HG03439 (cell line): ENCODE measurements around the gene NOTCH2.
"Not testable (repeated sequence)": the region's sequence is repeated elsewhere in the genome, so short reads cannot be mapped to it uniquely, and the experiment has no call there.

ENCODE experiments used
- ATAC-seq: cut with Tn5 transposase; IDR thresholded peaks from one replicate; pipeline ENCODE4 v1.9.1; 2021; ENCODE audit warnings: mild to moderate bottlenecking, moderate library complexity; ENCODE audit not compliant: unreplicated experiment

NOTCH2 gene

GRCh38 chr1:120069920-120070214, 405 bp upstream of the NOTCH2 start:
- not testable (repeated sequence) for ATAC-seq

GRCh38 chr1:120068683-120069066, 787 bp downstream of the NOTCH2 start:
- ATAC-seq: not testable (repeated sequence)

DNA sequence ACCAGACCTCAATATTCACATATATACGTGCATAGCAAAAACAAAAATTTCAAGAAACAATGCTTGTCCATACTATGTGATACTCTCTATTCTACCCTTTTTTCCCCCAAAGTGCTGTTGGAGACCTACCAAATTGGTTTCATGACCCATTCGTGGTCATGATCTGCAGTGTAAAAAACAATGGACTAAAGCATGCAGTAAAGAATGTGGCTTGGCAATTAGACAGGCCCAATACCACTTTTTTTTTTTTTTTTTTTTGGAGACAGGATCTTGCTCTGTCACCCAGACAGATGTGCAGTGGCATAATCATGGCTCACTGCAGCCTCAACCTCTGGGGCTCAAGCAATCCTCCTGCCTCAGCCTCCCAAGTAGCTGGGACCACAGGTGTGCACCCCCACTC, 21.3 kb downstream of the NOTCH2 start:
- ATAC-seq: not testable (repeated sequence)

- ATAC-seq: not testable (repeated sequence)
These were observed 27.7 kb downstream of the NOTCH2 start for GRCh38 chr1:120041771-120042170.

DNA sequence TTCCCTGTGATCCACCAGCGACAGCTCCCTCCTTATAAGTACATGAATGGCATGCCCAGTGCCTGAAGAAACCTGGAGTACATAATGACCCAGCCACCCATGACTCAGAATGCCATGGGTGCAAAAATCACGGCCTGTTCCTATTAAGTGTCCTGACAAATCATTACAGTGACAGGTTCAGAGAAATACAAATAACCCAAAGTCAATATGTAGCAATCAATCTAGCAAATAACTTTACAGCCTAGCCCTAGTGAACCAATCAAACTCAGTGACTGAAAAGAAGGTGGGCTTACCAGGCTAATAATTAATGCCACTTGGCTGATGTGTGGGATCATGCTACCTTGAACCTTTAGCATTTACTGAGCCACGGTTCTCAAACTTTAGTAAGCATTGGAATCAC, 37.2 kb downstream of the NOTCH2 start:
- ATAC-seq: not testable (repeated sequence)

GRCh38 chr1:120023791-120024190, 45.7 kb downstream of the NOTCH2 start:
- ATAC-seq: not testable (repeated sequence)

GRCh38 chr1:120014978-120015377, 54.5 kb downstream of the NOTCH2 start:
- ATAC-seq: not testable (repeated sequence)

GRCh38 chr1:120008320-120008719, 61.1 kb downstream of the NOTCH2 start:
- not testable (repeated sequence) for ATAC-seq

GRCh38 chr1:120007850-120008249, 61.6 kb downstream of the NOTCH2 start:
- not testable (repeated sequence) for ATAC-seq

- ATAC-seq: not testable (repeated sequence)
These were observed 68.4 kb downstream of the NOTCH2 start for GRCh38 chr1:120001035-120001434.

- not testable (repeated sequence) for ATAC-seq
These were observed 72.6 kb downstream of the NOTCH2 start for GRCh38 chr1:119996731-119997312.

- ATAC-seq: not testable (repeated sequence)
These were observed 73.5 kb downstream of the NOTCH2 start for GRCh38 chr1:119995975-119996374.

DNA sequence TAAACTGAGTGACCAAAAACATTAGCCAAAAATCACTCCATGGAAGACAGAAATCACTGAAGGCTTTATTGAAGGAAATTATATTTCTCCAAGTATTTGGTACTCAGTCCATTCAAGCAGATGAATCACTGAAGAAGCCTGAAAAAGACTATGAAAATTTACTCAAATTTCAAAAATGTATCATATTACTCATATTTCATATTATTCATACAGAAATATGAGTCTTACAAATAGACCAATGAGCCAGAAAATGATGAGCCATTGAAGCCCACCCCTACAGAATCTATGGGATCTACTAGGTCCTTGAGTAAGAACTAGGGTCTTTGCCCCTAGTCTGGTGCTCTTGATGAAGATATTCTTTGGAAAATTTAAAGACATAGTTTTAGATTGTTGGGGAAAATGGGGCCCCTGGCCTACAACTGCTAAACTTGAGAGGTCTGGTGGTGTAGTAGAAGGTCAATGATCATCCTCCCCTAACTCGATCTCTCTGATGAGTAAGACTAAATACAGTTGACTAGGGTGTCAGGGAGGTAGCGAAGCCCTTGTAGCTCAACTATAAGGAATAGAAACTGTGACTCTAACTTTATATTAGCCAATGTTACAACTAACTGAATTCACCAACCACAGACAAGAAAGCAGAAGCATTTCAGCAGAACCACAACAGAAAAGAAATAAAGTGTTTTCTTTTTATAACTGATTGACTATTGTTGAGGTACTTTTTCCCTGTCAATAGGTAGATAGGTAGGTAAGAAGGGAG, 81.0 kb downstream of the NOTCH2 start:
- no peak for ATAC-seq

DNA sequence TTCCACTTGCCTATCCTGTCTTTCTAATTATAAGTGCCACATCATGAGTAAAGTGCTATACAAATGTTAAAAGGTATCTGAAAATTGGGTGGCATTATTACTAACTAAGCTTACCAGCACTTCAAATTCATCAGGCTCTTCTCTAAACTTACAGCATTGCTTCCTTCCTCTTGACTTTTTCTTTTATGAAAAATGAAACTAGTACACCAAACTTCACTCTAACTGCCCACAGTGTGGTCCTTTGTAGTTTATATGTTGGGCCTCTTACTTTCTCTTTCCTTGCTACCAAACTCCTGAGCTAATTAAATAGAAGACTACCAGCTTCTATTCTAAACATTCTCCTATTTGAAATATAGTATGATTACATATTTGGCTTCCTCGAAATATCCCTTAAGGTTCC, 81.8 kb downstream of the NOTCH2 start:
- no peak for ATAC-seq

- ATAC-seq: no peak
These were observed 82.3 kb downstream of the NOTCH2 start for GRCh38 chr1:119987112-119987511.

DNA sequence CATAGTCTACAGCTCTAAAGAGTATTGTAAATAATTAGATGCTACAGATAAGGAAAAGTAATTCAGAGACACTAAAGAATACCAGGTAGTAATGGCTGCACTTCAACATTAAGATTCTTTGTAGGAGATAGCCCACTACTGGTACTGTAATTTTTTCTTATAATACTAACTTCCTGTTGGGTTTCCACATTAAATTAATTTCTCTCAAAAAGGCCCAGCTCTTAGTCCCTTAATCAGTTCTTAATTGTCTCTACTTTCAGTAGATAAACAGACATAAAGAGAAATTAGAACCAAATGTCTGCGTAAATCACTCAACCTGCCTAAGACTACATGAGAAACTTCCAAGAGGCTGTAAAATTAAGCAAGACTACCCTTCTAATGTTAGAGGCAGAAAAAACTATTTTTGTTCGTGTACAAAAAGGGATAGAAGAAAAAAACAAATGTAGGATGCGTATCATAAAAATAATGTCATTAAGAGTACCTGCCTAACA, 83.4 kb downstream of the NOTCH2 start:
- no peak for ATAC-seq

DNA sequence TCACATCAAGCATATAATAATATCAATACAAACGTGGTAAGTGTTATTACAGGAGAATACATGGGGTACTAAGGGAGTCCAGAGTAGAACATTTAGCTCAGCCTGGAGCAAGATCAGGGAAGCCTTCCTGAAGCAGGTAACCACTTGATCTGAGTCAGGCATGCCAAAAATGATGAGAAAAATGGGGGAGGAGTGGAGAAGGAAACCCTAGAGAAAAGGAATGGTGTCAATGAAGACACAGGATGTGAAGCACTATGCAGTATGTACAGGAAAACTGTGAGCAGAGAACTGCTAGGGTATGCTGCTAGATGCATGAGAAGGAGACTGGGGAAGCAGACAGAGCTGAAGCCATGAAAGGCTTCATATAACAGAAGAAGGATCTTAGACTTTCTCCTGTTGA, 84.7 kb downstream of the NOTCH2 start:
- no peak for ATAC-seq

- ATAC-seq: no peak
These were observed 87.3 kb downstream of the NOTCH2 start for GRCh38 chr1:119981986-119982815.

GRCh38 chr1:119981496-119981895, 88.0 kb downstream of the NOTCH2 start:
- ATAC-seq: no peak

- ATAC-seq: no peak
These were observed 91.4 kb downstream of the NOTCH2 start for GRCh38 chr1:119978018-119978505.

- not testable (repeated sequence) for ATAC-seq
These were observed 92.2 kb downstream of the NOTCH2 start for GRCh38 chr1:119977113-119977736.
